ENCODE measurements around the gene ANXA9. TPM values are rescaled to one million over a fixed set of nuclear protein-coding genes. Genes with fewer than 3 reads are reported as not detected.

Gene ANXA9
- total RNA-seq, 1 experiment from 2014 or later, result 42.5 TPM

- H3K27me3 Mint-ChIP-seq (ENCODE audit: insufficient read depth, unreplicated experiment), result no peaks in the 10 kb centered on the region
- peaks cover 39% of the 10 kb centered on the region for H3K4me1 ChIP-seq
- ChIA-PET POLR2A (no interaction called here), CTCF (no interaction called here)
- H3K36me3 Mint-ChIP-seq (ENCODE audit: insufficient read depth, unreplicated experiment), result peaks cover 85% of the 10 kb centered on the region
- no peaks in the 10 kb centered on the region for H3K9me3 ChIP-seq
- peaks cover 54% of the 10 kb centered on the region for H3K4me1 Mint-ChIP-seq (ENCODE audit: low read depth, unreplicated experiment)
- H3K27me3 ChIP-seq (replicated peaks; ENCODE audit: control insufficient read depth, insufficient read depth, low read length), result no peaks in the 10 kb centered on the region
- DNase-seq, result no peak
- intact Hi-C loops (cut with micrococcal nuclease; ENCODE audit: unreplicated experiment), result no loop called here
- H3K4me3 ChIP-seq (ENCODE audit: low read depth, low read length), result no peak overlapping the region
- no peaks in the 10 kb centered on the region for H3K9me3 Mint-ChIP-seq (ENCODE audit: unreplicated experiment)
- H3K27ac Mint-ChIP-seq (ENCODE audit: unreplicated experiment), result peak overlapping the region; percentile 53
- no TSS peak for BruUV-seq (replicated peaks)
- peaks cover 14% of the 10 kb centered on the region for H3K36me3 ChIP-seq (ENCODE audit: control insufficient read depth, insufficient read depth, low read length)
- TF ChIP-seq CTCF (IDR thresholded peaks at IDR 0.05; ENCODE audit: insufficient read depth in 1 of 2, low read depth in 1 of 2, low read length in 1 of 2, severe bottlenecking in 1 of 2, unreplicated experiment in 1 of 2), result no peak
- peak overlapping the region; percentile 32 for H3K4me3 Mint-ChIP-seq (ENCODE audit: unreplicated experiment)
Observed at GRCh38 chr1:150968491-150968890, 13.6 kb upstream of the ANXA9 start.

- Mint-ChIP-seq H3K4me1 (ENCODE audit: low read depth, unreplicated experiment) (peaks cover 50% of the 10 kb centered on the region), H3K36me3 (ENCODE audit: insufficient read depth, unreplicated experiment) (peaks cover 75% of the 10 kb centered on the region), H3K27me3 (ENCODE audit: insufficient read depth, unreplicated experiment) (no peaks in the 10 kb centered on the region), H3K9me3 (ENCODE audit: unreplicated experiment) (no peaks in the 10 kb centered on the region), H3K4me3 (ENCODE audit: unreplicated experiment) (no peak overlapping the region), H3K27ac (ENCODE audit: unreplicated experiment) (no peak overlapping the region)
- peaks cover 12% of the 10 kb centered on the region for H3K36me3 ChIP-seq (ENCODE audit: control insufficient read depth, insufficient read depth, low read length)
- DNase-seq, result no peak
- no peak for TF ChIP-seq CTCF (IDR thresholded peaks at IDR 0.05; ENCODE audit: insufficient read depth in 1 of 2, low read depth in 1 of 2, low read length in 1 of 2, severe bottlenecking in 1 of 2, unreplicated experiment in 1 of 2)
- ChIA-PET POLR2A (interaction anchor here (3.1 kb wide), 1 partner anchor 12 kb away, joined by 19 read pairs; the partner anchor contains the start of gene ANXA9), CTCF (interaction anchor here (0.7 kb wide), 1 partner anchor 28 kb away, joined by 4 read pairs; no protein-coding TSS in a partner anchor)
- H3K4me3 ChIP-seq (ENCODE audit: low read depth, low read length), result no peak overlapping the region
- H3K27me3 ChIP-seq (replicated peaks; ENCODE audit: control insufficient read depth, insufficient read depth, low read length), result no peaks in the 10 kb centered on the region
- no peaks in the 10 kb centered on the region for H3K9me3 ChIP-seq
- H3K4me1 ChIP-seq, result peaks cover 39% of the 10 kb centered on the region
- intact Hi-C loops (cut with micrococcal nuclease; ENCODE audit: unreplicated experiment), result loop anchor here (10.0 kb wide), 1 partner anchor 405 kb away; no protein-coding TSS in a partner anchor
- no TSS peak for BruUV-seq (replicated peaks)
Observed at GRCh38 chr1:150969626-150970025, 12.5 kb upstream of the ANXA9 start.

- DNase-seq, result peak; percentile 95 to 97
- H3K4me1 Mint-ChIP-seq (ENCODE audit: low read depth, unreplicated experiment), result peaks cover 48% of the 10 kb centered on the region
- intact Hi-C loops (cut with micrococcal nuclease; ENCODE audit: unreplicated experiment), result loop anchor here (1.0 to 10.0 kb wide), 4 partner anchors 8 to 406 kb away; partner anchors contain the start of gene SETDB1
Observed at GRCh38 chr1:150970808-150971582, 11.1 kb upstream of the ANXA9 start.

More at GRCh38 chr1:150970808-150971582, 11.1 kb upstream of the ANXA9 start:
- Histone ChIP-seq H3K9me3 (no peaks in the 10 kb centered on the region), H3K27me3 (replicated peaks; ENCODE audit: control insufficient read depth, insufficient read depth, low read length) (no peaks in the 10 kb centered on the region), H3K4me3 (ENCODE audit: low read depth, low read length) (peak overlapping the region; percentile 96), H3K4me1 (peaks cover 47% of the 10 kb centered on the region), H3K36me3 (ENCODE audit: control insufficient read depth, insufficient read depth, low read length) (peaks cover 12% of the 10 kb centered on the region)
- ChIA-PET CTCF (interaction anchor here (0.7 to 2.9 kb wide), 5 partner anchors 10 to 35 kb away, joined by 3 to 28 read pairs (median 6); partner anchors contain the start of genes ANXA9 and MINDY1), POLR2A (interaction anchor here (0.5 to 3.1 kb wide), 10 partner anchors 8 to 392 kb away, joined by 3 to 19 read pairs (median 4); partner anchors contain the start of genes ANXA9, GOLPH3L, MCL1 and MINDY1)
- no peak for TF ChIP-seq CTCF (IDR thresholded peaks at IDR 0.05; ENCODE audit: insufficient read depth in 1 of 2, low read depth in 1 of 2, low read length in 1 of 2, severe bottlenecking in 1 of 2, unreplicated experiment in 1 of 2)
- H3K9me3 Mint-ChIP-seq (ENCODE audit: unreplicated experiment), result no peaks in the 10 kb centered on the region
- peak overlapping the region; percentile 91 for H3K4me3 Mint-ChIP-seq (ENCODE audit: unreplicated experiment)
- no TSS peak for BruUV-seq (replicated peaks)
- H3K36me3 Mint-ChIP-seq (ENCODE audit: insufficient read depth, unreplicated experiment), result peaks cover 63% of the 10 kb centered on the region
- H3K27ac Mint-ChIP-seq (ENCODE audit: unreplicated experiment), result peak overlapping the region; percentile 91
- no peaks in the 10 kb centered on the region for H3K27me3 Mint-ChIP-seq (ENCODE audit: insufficient read depth, unreplicated experiment)

All from Caco-2 (cell line).